Measurements from ENCODE around the gene USP16. TPM values are rescaled to one million over a fixed set of nuclear protein-coding genes. Genes with fewer than 3 reads are reported as not detected.
"Not testable (repeated sequence)": the region's sequence is repeated elsewhere in the genome, so short reads cannot be mapped to it uniquely, and the experiment has no call there.

Gene USP16
- total and polyA plus RNA-seq, 2 experiments from 2014 or later, result 30.2 to 46.8 TPM

DNA sequence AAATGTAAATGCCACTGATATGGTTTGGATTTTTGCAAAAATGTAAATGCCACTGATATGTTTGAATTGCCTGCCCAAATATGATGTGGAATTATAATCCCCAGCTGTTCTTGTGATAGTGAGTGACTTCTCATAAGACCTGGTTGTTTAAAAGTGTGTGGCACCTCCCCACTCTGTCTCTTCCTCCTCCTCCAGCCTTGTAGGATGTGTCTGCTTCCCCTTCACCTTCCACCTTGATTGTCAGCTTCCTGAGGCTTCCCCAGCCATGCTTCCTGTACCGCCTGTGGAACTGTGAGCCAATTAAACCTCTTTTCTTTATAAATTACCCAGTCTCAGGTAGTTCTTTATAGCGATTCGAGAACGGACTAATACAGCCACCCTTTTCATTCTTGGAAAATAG, 50.3 kb downstream of the USP16 start:
- peaks cover 36% of the 10 kb centered on the region for H3K79me2 ChIP-seq (ENCODE audit: insufficient read depth)
- H3K4me2 ChIP-seq (ENCODE audit: unreplicated experiment), result peak overlapping the region; percentile 1
- no peak overlapping the region for H3K4me3 ChIP-seq
- H3K36me3 ChIP-seq (ENCODE audit: low read depth), result peaks cover 3% of the 10 kb centered on the region; the same call in 1 of the 2 replicates
- H3F3A ChIP-seq (ENCODE audit: insufficient read depth), result peaks cover 13% of the 10 kb centered on the region
- peaks cover 25% of the 10 kb centered on the region for H3K4me1 ChIP-seq (ENCODE audit: insufficient read depth)
- no peaks in the 10 kb centered on the region for H3K27me3 ChIP-seq (replicated peaks; ENCODE audit: insufficient read depth)
- no peak overlapping the region for H2AFZ ChIP-seq
- in situ Hi-C loops (cut with MboI), result no loop called here
- 96 to 97% methylated on average over 4 of the region's 4 CpGs for WGBS, 2 experiments (ENCODE audit: low coverage in 1 of 2, low lambda C conversion rate in 2 of 2, missing lambda C conversion rate in 2 of 2)
- H3K9me2 ChIP-seq (ENCODE audit: insufficient read depth), result no peaks in the 10 kb centered on the region
- peaks cover 20% of the 10 kb centered on the region for H4K20me1 ChIP-seq (ENCODE audit: insufficient read depth)
- TF ChIP-seq EZH2 (IDR thresholded peaks at IDR 0.05; ENCODE audit: insufficient read depth, poor library complexity, severe bottlenecking) (no peak), EZH2phosphoT487 (IDR thresholded peaks at IDR 0.05; ENCODE audit: insufficient read depth, low read depth) (no peak)
- no peaks in the 10 kb centered on the region for H3K9me3 ChIP-seq (ENCODE audit: low read depth)
- H3K9ac ChIP-seq, result no peak overlapping the region
- no peak overlapping the region for H3K27ac ChIP-seq
- DNase-seq, result no peak

DNA sequence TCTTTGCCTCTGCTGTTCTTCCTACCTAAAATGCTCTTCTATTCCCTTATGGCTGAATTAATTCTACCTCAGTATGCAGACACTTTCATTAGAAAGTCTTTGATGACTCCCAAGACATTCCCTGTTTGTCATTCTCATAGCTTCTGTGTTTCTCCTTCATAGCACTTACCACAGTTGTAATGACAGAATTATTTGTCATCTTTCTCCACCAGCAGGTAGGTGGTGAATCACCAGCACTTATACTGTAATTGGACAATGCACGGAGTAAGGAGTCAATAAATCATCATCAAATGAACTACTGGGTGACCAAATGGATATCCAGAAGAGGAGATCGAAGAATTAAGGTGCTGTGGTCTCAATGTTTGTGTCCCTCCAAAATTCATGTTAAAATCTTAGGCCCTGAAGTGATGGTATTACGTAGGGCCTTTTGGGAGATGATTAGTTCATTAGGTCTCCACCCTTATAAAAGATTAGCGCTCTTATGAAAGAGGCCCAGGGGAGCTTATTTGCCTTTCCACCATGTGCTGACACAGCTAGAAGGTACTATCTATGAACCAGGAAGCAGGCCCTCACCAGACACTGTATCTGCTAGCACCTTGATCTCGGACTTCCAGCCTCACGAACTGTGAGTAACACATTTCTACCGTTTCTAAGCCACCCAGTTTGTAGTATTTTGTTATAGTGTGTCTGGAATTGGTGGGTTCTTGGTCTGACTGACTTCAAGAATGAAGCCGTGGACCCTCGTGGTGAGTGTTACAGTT, 51.4 kb downstream of the USP16 start:
- DNase-seq, result peak; percentile 56
- 83 to 87% methylated on average over 9 of the region's 9 CpGs for WGBS, 2 experiments (ENCODE audit: low coverage in 1 of 2, low lambda C conversion rate in 2 of 2, missing lambda C conversion rate in 2 of 2)
- Histone ChIP-seq H3K9me3 (ENCODE audit: low read depth) (no peaks in the 10 kb centered on the region), H3K4me3 (no peak overlapping the region), H4K20me1 (ENCODE audit: insufficient read depth) (peaks cover 18% of the 10 kb centered on the region), H3K27me3 (replicated peaks; ENCODE audit: insufficient read depth) (no peaks in the 10 kb centered on the region), H3K9ac (no peak overlapping the region), H3F3A (ENCODE audit: insufficient read depth) (peaks cover 13% of the 10 kb centered on the region), H3K27ac (no peak overlapping the region), H3K4me2 (ENCODE audit: unreplicated experiment) (no peak overlapping the region), H3K4me1 (ENCODE audit: insufficient read depth) (peaks cover 17% of the 10 kb centered on the region), H3K9me2 (ENCODE audit: insufficient read depth) (no peaks in the 10 kb centered on the region), H3K36me3 (ENCODE audit: low read depth) (no peaks in the 10 kb centered on the region), H3K79me2 (ENCODE audit: insufficient read depth) (peaks cover 25% of the 10 kb centered on the region), H2AFZ (no peak overlapping the region)
- in situ Hi-C loops (cut with MboI), result no loop called here
- TF ChIP-seq EZH2phosphoT487 (IDR thresholded peaks at IDR 0.05; ENCODE audit: insufficient read depth, low read depth), result no peak
- TF ChIP-seq EZH2 (IDR thresholded peaks at IDR 0.05; ENCODE audit: insufficient read depth, poor library complexity, severe bottlenecking), result no peak

DNA sequence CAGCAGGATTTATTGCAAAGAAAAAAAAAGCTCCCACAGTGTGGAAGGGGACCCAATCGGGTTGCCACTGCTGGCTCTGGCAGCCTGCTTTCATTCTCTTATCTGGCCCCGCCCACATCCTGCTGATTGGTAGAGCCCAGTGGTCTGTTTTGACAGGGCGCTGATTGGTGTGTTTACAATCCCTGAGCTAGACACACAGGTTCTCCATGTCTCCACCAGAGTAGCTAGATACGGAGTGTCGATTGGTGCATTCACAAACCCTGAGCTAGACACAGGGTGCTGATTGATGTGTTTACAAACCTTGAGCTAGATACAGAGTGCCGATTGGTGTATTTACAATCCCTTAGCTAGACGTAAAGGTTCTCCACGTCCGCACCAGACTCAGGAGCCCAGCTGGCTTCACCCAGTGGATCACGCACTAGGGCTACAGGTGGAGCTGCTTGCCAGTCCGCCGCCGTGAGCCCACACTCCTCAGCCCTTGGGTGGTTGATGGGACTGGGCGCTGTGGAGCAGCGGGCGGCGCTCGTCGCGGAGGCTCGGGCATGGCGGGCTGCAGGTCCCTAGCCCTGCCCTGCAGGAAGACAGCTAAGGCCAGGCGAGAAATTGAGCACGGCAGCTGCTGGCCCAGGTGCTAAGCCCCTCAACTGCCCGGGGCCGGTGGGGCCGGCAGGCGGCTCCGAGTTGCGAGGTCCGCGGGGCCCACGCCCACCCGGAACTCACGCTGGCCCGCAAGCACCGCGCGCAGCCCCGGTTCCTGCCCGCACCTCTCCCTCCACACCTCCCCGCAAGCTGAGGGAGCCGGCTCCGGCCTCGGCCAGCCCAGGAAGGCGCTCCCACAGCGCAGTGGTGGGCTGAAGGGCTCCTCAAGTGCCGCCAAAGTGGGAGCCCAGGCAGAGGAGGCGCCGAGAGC, 52.5 kb downstream of the USP16 start:
- H3K4me1 ChIP-seq (ENCODE audit: insufficient read depth); H3K4me2 ChIP-seq (ENCODE audit: unreplicated experiment); in situ Hi-C loops (cut with MboI); H3K27ac ChIP-seq; H3K36me3 ChIP-seq (ENCODE audit: low read depth); H3K9me2 ChIP-seq (ENCODE audit: insufficient read depth); H4K20me1 ChIP-seq (ENCODE audit: insufficient read depth); H3K9me3 ChIP-seq (ENCODE audit: low read depth); DNase-seq; H3K27me3 ChIP-seq (replicated peaks; ENCODE audit: insufficient read depth): not testable (repeated sequence)
- peak overlapping the region; percentile 82 for H2AFZ ChIP-seq
- peak overlapping the region; percentile 34; the same call in 1 of the 2 replicates for H3K4me3 ChIP-seq
- H3K79me2 ChIP-seq (ENCODE audit: insufficient read depth), result peaks cover 14% of the 10 kb centered on the region
- H3K9ac ChIP-seq, result peak overlapping the region; percentile 46; the same call in 1 of the 2 replicates
- H3F3A ChIP-seq (ENCODE audit: insufficient read depth), result peaks cover 13% of the 10 kb centered on the region
- 62 to 66% methylated on average over 33 to 43 of the region's 50 CpGs for whole genome bisulfite sequencing, 2 experiments (ENCODE audit: low coverage in 1 of 2, low lambda C conversion rate in 2 of 2, missing lambda C conversion rate in 2 of 2)

DNA sequence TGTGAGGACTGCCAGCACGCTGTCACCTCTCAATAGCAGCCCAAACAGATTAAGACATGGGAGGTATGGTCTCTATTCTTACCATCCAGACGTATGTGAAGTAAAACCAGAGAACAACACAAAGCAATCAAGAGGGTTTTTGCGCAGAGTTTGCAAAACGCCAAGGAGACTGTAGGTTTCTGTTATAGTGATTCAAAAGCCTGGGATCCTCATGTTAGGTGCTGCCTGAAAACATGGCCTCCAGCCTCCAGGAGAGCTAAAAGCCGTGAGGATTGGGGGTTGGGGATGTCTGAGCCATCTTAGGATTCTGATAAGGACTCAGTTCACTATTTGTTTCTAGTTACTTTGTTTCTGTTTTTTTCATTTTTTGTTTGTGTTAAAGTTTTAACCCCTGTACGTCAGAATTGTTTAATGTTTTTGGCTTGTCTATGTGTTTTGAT, 53.2 kb downstream of the USP16 start:
- H3K4me3 ChIP-seq, result peak overlapping the region; percentile 34; the same call in 1 of the 2 replicates
- in situ Hi-C loops (cut with MboI), result no loop called here
- no peak overlapping the region for H3K4me2 ChIP-seq (ENCODE audit: unreplicated experiment)
- no peaks in the 10 kb centered on the region for H3K9me3 ChIP-seq (ENCODE audit: low read depth)
- peaks cover 10% of the 10 kb centered on the region for H3F3A ChIP-seq (ENCODE audit: insufficient read depth)
- no peak overlapping the region for H3K27ac ChIP-seq
- H3K79me2 ChIP-seq (ENCODE audit: insufficient read depth), result peaks cover 7% of the 10 kb centered on the region
- WGBS, 2 experiments (ENCODE audit: low coverage in 1 of 2, low lambda C conversion rate in 2 of 2, missing lambda C conversion rate in 2 of 2), result 63 to 66% methylated on average over 6 of the region's 6 CpGs
- H2AFZ ChIP-seq, result peak overlapping the region; percentile 82
- peaks cover 1% of the 10 kb centered on the region; the same call in 1 of the 2 replicates for H4K20me1 ChIP-seq (ENCODE audit: insufficient read depth)
- no peak for DNase-seq
- no peaks in the 10 kb centered on the region for H3K36me3 ChIP-seq (ENCODE audit: low read depth)
- H3K9ac ChIP-seq, result peak overlapping the region; percentile 46; the same call in 1 of the 2 replicates
- H3K4me1 ChIP-seq (ENCODE audit: insufficient read depth), result no peaks in the 10 kb centered on the region; the same call in 1 of the 2 replicates
- no peaks in the 10 kb centered on the region for H3K9me2 ChIP-seq (ENCODE audit: insufficient read depth)
- H3K27me3 ChIP-seq (replicated peaks; ENCODE audit: insufficient read depth), result no peaks in the 10 kb centered on the region
- TF ChIP-seq EZH2phosphoT487 (IDR thresholded peaks at IDR 0.05; ENCODE audit: insufficient read depth, low read depth) (no peak), EZH2 (IDR thresholded peaks at IDR 0.05; ENCODE audit: insufficient read depth, poor library complexity, severe bottlenecking) (no peak)

Measured in GM23248 (cell line).